Measurements from ENCODE around the gene ZNF883. TPM values are rescaled to one million over a fixed set of nuclear protein-coding genes. Genes with fewer than 3 reads are reported as not detected.
A peak's percentile ranks its signal among the peaks of the same experiment; 100 is the strongest.

ZNF883 gene
- total and polyA plus RNA-seq, 2 of the 4 experiments (the other 2 are of a cell fraction) = 0.51 to 0.54 TPM

- Histone ChIP-seq H2AK9ac (replicated peaks; ENCODE audit: low read depth, low read length, poor library complexity) (peak within 1 kb of the TSS; percentile 94), H2BK120ac (ENCODE audit: low read depth, low read length) (peak within 1 kb of the TSS; percentile 87), H2BK5ac (ENCODE audit: low read depth, low read length, poor library complexity, severe bottlenecking) (peak within 1 kb of the TSS; percentile 77), H3K4me3 (ENCODE audit: insufficient read depth, low read depth, low read length) (peak within 1 kb of the TSS; percentile 91), H3K18ac (ENCODE audit: low read depth, low read length) (peak within 1 kb of the TSS; percentile 78), H3K4ac (ENCODE audit: low read depth, low read length) (peak within 1 kb of the TSS; percentile 89), H3K27me3 (ENCODE audit: control insufficient read depth, insufficient read depth, low read length) (peaks cover 12% of the 10 kb centered on the region), H2BK15ac (ENCODE audit: low read depth, low read length) (peak within 1 kb of the TSS; percentile 66; the same call in 1 of the 3 replicates), H4K5ac (ENCODE audit: low read depth, low read length) (peak within 1 kb of the TSS; percentile 98), H3K9ac (ENCODE audit: low read depth, low read length) (peak within 1 kb of the TSS; percentile 85), H3K36me3 (ENCODE audit: control insufficient read depth, insufficient read depth, low read length) (no peaks in the 10 kb centered on the region), H3K23ac (ENCODE audit: low read depth, low read length) (peak within 1 kb of the TSS; percentile 98), H4K91ac (ENCODE audit: insufficient read depth, low read depth, low read length) (peak within 1 kb of the TSS; percentile 82), H2BK20ac (ENCODE audit: low read depth, low read length) (peak within 1 kb of the TSS; percentile 48), H3K9me3 (ENCODE audit: control insufficient read depth, insufficient read depth, low read length) (peaks cover 42% of the 10 kb centered on the region), H4K20me1 (ENCODE audit: insufficient read depth, low read length) (no peaks in the 10 kb centered on the region), H4K8ac (ENCODE audit: low read depth in 2 of 2, low read length in 2 of 2) (peak within 1 kb of the TSS; percentile 92 to 97), H3K14ac (replicated peaks; ENCODE audit: low read depth, low read length) (peak within 1 kb of the TSS; percentile 94), H3K79me1 (ENCODE audit: low read depth in 1 of 2, low read length in 2 of 2) (peaks cover 9 to 11% of the 10 kb centered on the region in 2 experiments), H3K56ac (ENCODE audit: extremely low read depth, insufficient read depth, low read length) (peak within 1 kb of the TSS; percentile 84), H3K4me1 (ENCODE audit: control insufficient read depth, insufficient read depth, low read length) (no peaks in the 10 kb centered on the region), H2AFZ (replicated peaks; ENCODE audit: low read length, poor library complexity) (peak within 1 kb of the TSS; percentile 100), H3K9me1 (ENCODE audit: insufficient read depth, low read length) (no peaks in the 10 kb centered on the region), H3K27ac (ENCODE audit: insufficient read depth, low read length) (peak within 1 kb of the TSS; percentile 80), H3K4me2 (ENCODE audit: low read depth, low read length) (peak within 1 kb of the TSS; percentile 88), H2AK5ac (ENCODE audit: low read depth, low read length) (no peak within 1 kb of the TSS)
- in situ Hi-C loops (cut with MboI; ENCODE audit: low sequenced_read_pairs) (no loop called here), dilution Hi-C loops (cut with HindIII; ENCODE audit: low sequenced_read_pairs, unreplicated experiment) (no loop called here), intact Hi-C loops (cut with micrococcal nuclease) (no loop called here)
- POLR2A ChIA-PET (ENCODE audit: unreplicated experiment) = no interaction called here
- WGBS, 2 experiments (ENCODE audit: extremely low coverage in 2 of 2, insufficient read length in 1 of 2) = 1% methylated on average over 24 of the region's 62 CpGs; no CpG with 5 or more reads in 1 of the 2 experiments
- CTCF ChIA-PET = no interaction called here
- no TSS peak for BruUV-seq (replicated peaks)
- no peak for TF ChIP-seq RCOR1 (IDR thresholded peaks at IDR 0.05; ENCODE audit: insufficient replicate concordance, low read length)
- no peak for TF ChIP-seq FOS (IDR thresholded peaks at IDR 0.05; ENCODE audit: low read depth, low read length)
- no peak for TF ChIP-seq MAZ (IDR thresholded peaks at IDR 0.05; ENCODE audit: borderline replicate concordance, low read depth, low read length)
- 0 out of 2 replicates have a peak, but pooled peaks have one; percentile 34 for TF ChIP-seq POLR2A (IDR thresholded peaks at IDR 0.05; ENCODE audit: low read depth, low read length)
- TF ChIP-seq CTCF (conservative IDR thresholded peaks at IDR 0.05; ENCODE audit: low read depth, low read length) = no peak
- no peak for TF ChIP-seq CHD1 (IDR thresholded peaks at IDR 0.05; ENCODE audit: low read depth, low read length)
- ATAC-seq (ENCODE audit: low read depth) (peak; percentile 99), DNase-seq (peak; percentile 94)
Measured at GRCh38 chr9:113056191-113057106, 44.5 kb upstream of the ZNF883 start, which contains the start of gene ZFP37. Gene ZFP37 (minus strand): TSS chr9:113056724. CDS start chr9:113056688, 36 bp downstream.

Data from IMR-90 (cell line).